ENCODE measurements around the gene GDAP1L1. TPM values are rescaled to one million over a fixed set of nuclear protein-coding genes. Genes with fewer than 3 reads are reported as not detected.

GDAP1L1 gene
- polyA plus RNA-seq, 2 of the 4 experiments (the other 2 are of a cell fraction): 0.06 to 0.13 TPM

GRCh38 chr20:44280387-44280786 lies 33.3 kb downstream of the GDAP1L1 start:
- ATAC-seq (peak in 1 of 2 experiments; percentile 24; a peak in 2 of 6 replicates), DNase-seq (ENCODE audit: low read depth in 1 of 2, low spot score in 1 of 2) (no peak), FAIRE-seq (no peak)
- CTCF ChIA-PET: interaction anchor here (1.6 to 4.1 kb wide), 2 partner anchors 10 to 32 kb away, joined by 3 to 28 read pairs; partner anchors contain the start of gene FITM2
- no peak overlapping the region for H3K4me2 ChIP-seq
- 100% methylated on average over 2 of the region's 2 CpGs for WGBS (ENCODE audit: missing lambda C conversion rate)
- no peak overlapping the region for H3K4me3 ChIP-seq
- no peak for TF ChIP-seq HOXA7 (CRISPR knock-in tag; IDR thresholded peaks at IDR 0.05)
- TF ChIP-seq HEYL (CRISPR knock-in tag; IDR thresholded peaks at IDR 0.05): no peak
- TF ChIP-seq POLR2A (IDR thresholded peaks at IDR 0.05; ENCODE audit: low read length): no peak
- TF ChIP-seq ZSCAN20 (CRISPR knock-in tag; IDR thresholded peaks at IDR 0.05): no peak
- TF ChIP-seq SMC3 (IDR thresholded peaks at IDR 0.05): no peak
- no peak for TF ChIP-seq KDM1A (IDR thresholded peaks at IDR 0.05; ENCODE audit: low read depth)
- TF ChIP-seq FOSL2 (IDR thresholded peaks at IDR 0.05): no peak
- no peak for TF ChIP-seq FOSL2 (CRISPR knock-in tag; IDR thresholded peaks at IDR 0.05)
- no peak for TF ChIP-seq ESRRA (IDR thresholded peaks at IDR 0.05; ENCODE audit: borderline replicate concordance, low read length)
- TF ChIP-seq CBX8 (IDR thresholded peaks at IDR 0.05): no peak
- TF ChIP-seq HOXB13 (CRISPR knock-in tag; IDR thresholded peaks at IDR 0.05; ENCODE audit: low read depth): no peak
- no peak for TF ChIP-seq RNF2 (IDR thresholded peaks at IDR 0.05; ENCODE audit: borderline replicate concordance, low read depth)
- TF ChIP-seq FOSB (CRISPR knock-in tag; IDR thresholded peaks at IDR 0.05): no peak
- no peak for TF ChIP-seq JUN (IDR thresholded peaks at IDR 0.05)
- no peak for TF ChIP-seq CEBPB (IDR thresholded peaks at IDR 0.05)
- no peak for TF ChIP-seq MAFK (IDR thresholded peaks at IDR 0.05; ENCODE audit: partially characterized antibody)
- TF ChIP-seq BHLHE40 (IDR thresholded peaks at IDR 0.05; ENCODE audit: low read depth, low read length): no peak
- no peak for TF ChIP-seq FOXS1 (CRISPR knock-in tag; IDR thresholded peaks at IDR 0.05)
- no peak for TF ChIP-seq E2F6 (IDR thresholded peaks at IDR 0.05; ENCODE audit: borderline replicate concordance, low read depth)
- TF ChIP-seq ATOH8 (CRISPR knock-in tag; IDR thresholded peaks at IDR 0.05; ENCODE audit: low read depth): no peak
- POLR2A ChIA-PET: no interaction called here
- H3K4me1 ChIP-seq: peaks cover 20% of the 10 kb centered on the region
- no peak overlapping the region for H3K27ac ChIP-seq
- H3K9me3 ChIP-seq: no peaks in the 10 kb centered on the region

- H3K9me3 ChIP-seq: no peaks in the 10 kb centered on the region
- H3K4me1 ChIP-seq: peaks cover 20% of the 10 kb centered on the region
- TF ChIP-seq FOXS1 (CRISPR knock-in tag; IDR thresholded peaks at IDR 0.05) (no peak), JUN (IDR thresholded peaks at IDR 0.05) (no peak), NFE2L2 (conservative IDR thresholded peaks at IDR 0.05; ENCODE audit: low read length) (no peak), CBX8 (IDR thresholded peaks at IDR 0.05) (no peak), CBX2 (IDR thresholded peaks at IDR 0.05; ENCODE audit: borderline replicate concordance, low read depth) (no peak), ESRRA (IDR thresholded peaks at IDR 0.05; ENCODE audit: borderline replicate concordance, low read length) (no peak), BHLHE40 (IDR thresholded peaks at IDR 0.05; ENCODE audit: low read depth, low read length) (no peak)
- POLR2A ChIA-PET: no interaction called here
- no peak overlapping the region for H3K4me2 ChIP-seq
- H3K4me3 ChIP-seq: no peak overlapping the region
- DNase-seq (ENCODE audit: low read depth in 1 of 2, low spot score in 1 of 2) (no peak), FAIRE-seq (no peak), ATAC-seq (no peak)
- 79% methylated on average over 3 of the region's 3 CpGs for WGBS (ENCODE audit: missing lambda C conversion rate)
- no peak overlapping the region for H3K27ac ChIP-seq
- CTCF ChIA-PET: interaction anchor here (0.7 to 4.1 kb wide), 8 partner anchors 8 to 66 kb away, joined by 3 to 28 read pairs (median 3); partner anchors contain the start of gene FITM2
These were observed 35.1 kb downstream of the GDAP1L1 start for GRCh38 chr20:44282192-44282591.

GRCh38 chr20:44284032-44284431 lies 36.9 kb downstream of the GDAP1L1 start:
- Histone ChIP-seq H3K9me3 (peaks cover 3% of the 10 kb centered on the region; the same call in 1 of the 3 replicates), H3K4me1 (peaks cover 16% of the 10 kb centered on the region), H3K4me3 (no peak overlapping the region), H3K27ac (no peak overlapping the region), H3K4me2 (no peak overlapping the region)
- no peak for DNase-seq (ENCODE audit: low read depth in 1 of 2, low spot score in 1 of 2)
- TF ChIP-seq ESRRA (IDR thresholded peaks at IDR 0.05; ENCODE audit: borderline replicate concordance, low read length): no peak
- no peak for TF ChIP-seq ZFP36 (IDR thresholded peaks at IDR 0.05; ENCODE audit: borderline replicate concordance, partially characterized antibody)
- no peak for TF ChIP-seq HOXB5 (CRISPR knock-in tag; IDR thresholded peaks at IDR 0.05)
- no peak for TF ChIP-seq EP300 (IDR thresholded peaks at IDR 0.05)
- TF ChIP-seq JUN (IDR thresholded peaks at IDR 0.05): no peak
- TF ChIP-seq HOXB13 (CRISPR knock-in tag; IDR thresholded peaks at IDR 0.05; ENCODE audit: low read depth): no peak
- no peak for TF ChIP-seq CBX2 (IDR thresholded peaks at IDR 0.05; ENCODE audit: borderline replicate concordance, low read depth)
- TF ChIP-seq FOSL2 (IDR thresholded peaks at IDR 0.05): no peak
- TF ChIP-seq FOSL2 (CRISPR knock-in tag; IDR thresholded peaks at IDR 0.05): no peak
- no peak for TF ChIP-seq CHD2 (IDR thresholded peaks at IDR 0.05; ENCODE audit: low read length, partially characterized antibody)
- no peak for TF ChIP-seq RAD21 (conservative IDR thresholded peaks at IDR 0.05 in 1 of 2, IDR thresholded peaks at IDR 0.05 in 1 of 2)
- no peak for TF ChIP-seq RCOR1 (IDR thresholded peaks at IDR 0.05; ENCODE audit: low read depth, low read length)
- ChIA-PET CTCF (interaction anchor here (0.5 to 4.1 kb wide), 7 partner anchors 11 to 100 kb away, joined by 3 to 28 read pairs (median 3); partner anchors contain the start of gene FITM2), POLR2A (interaction anchor here (0.6 kb wide), 1 partner anchor 37 kb away, joined by 3 read pairs; the partner anchor contains the start of gene GDAP1L1)
- FAIRE-seq: no peak
- 73% methylated on average over 1 of the region's 1 CpG for WGBS (ENCODE audit: missing lambda C conversion rate)
- ATAC-seq: no peak
